Activated T-cell treated with anti-CD3 and anti-CD28 coated beads for 48 hours (primary cell): ENCODE data around the gene RPL32.
A peak's percentile ranks its signal among the peaks of the same experiment; 100 is the strongest.
"Not testable (repeated sequence)": the region's sequence is repeated elsewhere in the genome, so short reads cannot be mapped to it uniquely, and the experiment has no call there.

Source experiments
- DNase-seq: peaks from one replicate; pipeline ENCODE4 v3.0.0-alpha.2; 2020; ENCODE audit warnings: low read depth

The RPL32 gene

GRCh38 chr3:12808587-12808986 lies 32.8 kb downstream of the RPL32 start:
- DNase-seq: no peak

- no peak for DNase-seq
These were observed 33.6 kb downstream of the RPL32 start for GRCh38 chr3:12807601-12808359.

- no peak for DNase-seq
These were observed 34.3 kb downstream of the RPL32 start for GRCh38 chr3:12807066-12807465.

- DNase-seq: no peak
These were observed 38.0 kb downstream of the RPL32 start for GRCh38 chr3:12803371-12803770.

- DNase-seq: no peak
These were observed 41.6 kb downstream of the RPL32 start for GRCh38 chr3:12799525-12800440.

- no peak for DNase-seq
These were observed 42.7 kb downstream of the RPL32 start for GRCh38 chr3:12798559-12799179.

GRCh38 chr3:12797892-12798558 lies 43.3 kb downstream of the RPL32 start:
- DNase-seq: no peak

- DNase-seq: no peak
These were observed 44.1 kb downstream of the RPL32 start for GRCh38 chr3:12797124-12797891.

- peak; percentile 33 for DNase-seq
These were observed 44.9 kb downstream of the RPL32 start, which contains the start of gene CAND2 for GRCh38 chr3:12796171-12797123. Gene CAND2, plus strand, starts transcription at chr3:12796680. Its CDS starts 41 bp downstream, at chr3:12796721.

GRCh38 chr3:12793701-12794100 lies 47.7 kb downstream of the RPL32 start:
- DNase-seq: no peak

GRCh38 chr3:12791430-12791829 lies 49.9 kb downstream of the RPL32 start:
- DNase-seq: no peak

- not testable (repeated sequence) for DNase-seq
These were observed 53.2 kb downstream of the RPL32 start for GRCh38 chr3:12787967-12788690.

GRCh38 chr3:12787346-12787745 lies 54.0 kb downstream of the RPL32 start:
- peak; percentile 40 for DNase-seq

- no peak for DNase-seq
These were observed 56.3 kb downstream of the RPL32 start for GRCh38 chr3:12785096-12785495.
